NCI-H748 (cell line): ENCODE measurements around the gene NUP107.
A peak's percentile ranks its signal among the peaks of the same experiment; 100 is the strongest.

Source experiments
- DNase-seq: peaks from one replicate; lab custom pipeline; 2025; ENCODE audit not compliant: unreplicated experiment; lab: John Stamatoyannopoulos, UW

The NUP107 gene

DNA sequence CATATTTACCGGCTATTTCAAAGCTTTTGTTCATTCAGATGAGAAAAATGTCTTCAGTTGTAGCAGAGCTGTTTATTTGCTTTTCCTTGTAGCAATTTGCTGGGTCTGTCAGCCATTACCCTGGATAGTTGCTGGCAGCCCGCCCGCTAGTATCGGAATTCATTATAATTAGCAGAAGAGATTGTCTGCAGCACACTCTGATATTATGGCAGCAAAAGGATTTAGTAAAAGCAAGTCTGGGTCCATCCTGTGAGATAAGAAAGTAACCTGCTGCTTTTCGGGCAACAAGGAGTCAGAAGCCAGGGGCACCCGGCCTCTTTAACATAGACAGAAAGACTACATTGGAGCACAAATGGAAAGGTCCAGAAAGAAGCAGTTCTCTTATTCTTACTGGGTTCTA lies 53.1 kb downstream of the NUP107 start:
- DNase-seq, result no peak

DNA sequence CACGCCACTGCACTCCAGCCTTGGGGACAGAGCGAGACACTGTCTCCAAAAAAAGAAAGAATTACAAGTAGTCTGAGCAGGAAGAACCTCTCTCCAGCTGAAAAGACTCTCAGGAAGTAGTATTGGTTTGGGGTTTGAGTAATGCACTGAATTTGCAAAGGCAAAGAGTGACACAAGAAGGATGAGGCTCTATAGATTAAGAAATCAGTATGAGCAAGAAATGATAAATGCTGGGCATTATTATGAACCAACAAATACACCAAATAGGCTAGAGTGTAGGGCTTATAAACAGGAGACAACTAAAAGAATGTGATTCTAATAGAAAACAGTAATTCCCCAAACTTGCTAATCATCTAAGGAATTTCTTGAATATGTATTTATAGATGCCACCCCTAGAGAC lies 56.6 kb downstream of the NUP107 start:
- no peak for DNase-seq

DNA sequence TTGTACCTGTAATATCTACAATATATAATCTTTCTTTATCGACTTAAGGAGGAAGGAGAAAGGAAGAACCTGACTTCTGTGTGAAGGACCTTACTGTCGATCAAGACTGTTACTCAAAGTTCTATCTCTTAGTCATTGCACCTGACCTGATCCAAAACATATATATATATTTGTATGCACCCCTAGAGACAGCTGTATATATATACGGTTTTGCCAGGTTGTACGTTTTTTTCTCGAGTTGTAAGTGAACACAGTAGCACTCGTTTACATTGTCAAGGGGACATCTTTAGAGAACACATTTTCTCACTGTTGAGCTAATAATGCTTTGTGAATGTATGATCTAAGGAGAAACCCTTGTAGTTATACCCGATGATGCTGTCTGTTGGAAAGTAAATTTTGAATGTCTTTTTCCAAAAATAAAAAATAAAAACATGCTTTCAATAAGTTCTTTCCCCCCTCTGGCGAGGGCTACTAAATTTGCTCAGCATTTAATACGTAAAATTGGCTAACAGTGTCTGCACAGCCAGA lies 58.7 kb downstream of the NUP107 start:
- DNase-seq, result peak; percentile 27

DNA sequence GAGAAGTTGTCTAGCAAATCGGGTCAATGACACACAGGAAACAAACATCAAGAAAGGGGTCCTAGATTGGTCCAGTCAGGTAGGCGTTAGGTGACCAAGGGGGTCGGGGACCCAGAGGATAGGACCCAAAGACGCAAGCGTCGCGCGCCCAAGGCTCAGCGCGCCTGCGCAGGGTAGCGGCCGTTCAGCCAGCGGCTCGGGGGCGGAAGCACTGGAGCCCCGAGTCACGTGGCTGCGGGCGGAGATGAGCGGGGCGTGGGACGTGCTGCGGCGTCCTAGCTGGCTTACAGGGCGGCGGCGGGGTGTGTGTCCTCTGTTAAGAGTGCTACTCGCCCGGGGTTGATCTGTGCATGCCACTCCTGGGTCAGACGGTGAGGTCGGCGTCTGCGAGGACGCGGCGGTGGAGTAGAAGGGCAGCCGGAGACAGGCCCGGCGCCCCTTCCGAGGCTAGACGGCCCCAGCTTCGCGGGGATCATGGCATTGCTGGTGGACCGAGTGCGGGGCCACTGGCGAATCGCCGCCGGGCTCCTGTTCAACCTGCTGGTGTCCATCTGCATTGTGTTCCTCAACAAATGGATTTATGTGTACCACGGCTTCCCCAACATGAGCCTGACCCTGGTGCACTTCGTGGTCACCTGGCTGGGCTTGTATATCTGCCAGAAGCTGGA lies 59.3 kb downstream of the NUP107 start, which contains the start of gene SLC35E3:
Gene SLC35E3, plus strand, starts transcription at position 273 of the 668 bp plus-strand sequence. Its CDS starts 202 bp downstream, at position 475.
- DNase-seq, result peak; percentile 96

DNA sequence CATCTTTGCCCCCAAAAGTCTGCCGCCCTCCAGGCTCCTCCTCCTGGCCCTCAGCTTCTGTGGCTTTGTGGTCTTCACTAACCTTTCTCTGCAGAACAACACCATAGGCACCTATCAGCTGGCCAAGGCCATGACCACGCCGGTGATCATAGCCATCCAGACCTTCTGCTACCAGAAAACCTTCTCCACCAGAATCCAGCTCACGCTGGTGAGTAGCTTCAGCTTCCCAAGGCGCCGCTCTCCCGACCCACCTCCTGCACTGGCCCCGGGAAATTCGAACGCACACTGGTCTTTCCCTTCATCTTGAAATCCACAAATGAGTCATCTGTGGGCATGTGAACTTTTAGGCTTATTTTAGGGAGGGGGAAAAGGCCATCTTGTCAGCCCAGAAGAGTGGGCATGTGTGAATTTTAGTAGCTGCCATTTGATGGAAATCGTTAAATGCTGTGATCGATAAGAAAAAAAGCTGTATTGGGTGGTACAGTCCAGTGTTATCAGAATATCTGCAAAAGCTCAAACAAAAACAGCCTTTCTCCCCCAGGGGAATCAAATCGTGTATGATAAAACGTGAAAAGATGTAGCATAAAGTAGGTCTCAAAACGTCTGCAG lies 59.9 kb downstream of the NUP107 start:
- peak; percentile 66 for DNase-seq

DNA sequence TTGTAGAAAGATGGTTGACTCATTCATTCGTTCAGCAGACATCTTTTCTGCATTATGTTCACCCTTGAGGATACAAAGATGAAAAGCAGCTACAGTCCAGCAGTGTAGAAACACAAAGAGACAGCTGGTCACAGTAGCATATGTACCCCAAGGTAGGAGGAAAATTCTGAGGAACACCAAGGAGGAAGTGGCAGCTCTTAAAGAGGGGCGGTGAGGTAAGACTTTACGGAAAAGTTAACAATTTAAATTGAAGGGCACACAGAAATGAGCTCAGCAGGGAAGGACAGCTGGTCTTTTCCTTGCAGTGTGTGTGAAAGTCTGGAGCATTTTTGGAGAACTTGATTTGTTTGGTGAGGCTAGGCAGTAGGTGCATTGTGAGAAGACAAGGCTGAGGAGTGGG lies 62.7 kb downstream of the NUP107 start:
- DNase-seq, result no peak

DNA sequence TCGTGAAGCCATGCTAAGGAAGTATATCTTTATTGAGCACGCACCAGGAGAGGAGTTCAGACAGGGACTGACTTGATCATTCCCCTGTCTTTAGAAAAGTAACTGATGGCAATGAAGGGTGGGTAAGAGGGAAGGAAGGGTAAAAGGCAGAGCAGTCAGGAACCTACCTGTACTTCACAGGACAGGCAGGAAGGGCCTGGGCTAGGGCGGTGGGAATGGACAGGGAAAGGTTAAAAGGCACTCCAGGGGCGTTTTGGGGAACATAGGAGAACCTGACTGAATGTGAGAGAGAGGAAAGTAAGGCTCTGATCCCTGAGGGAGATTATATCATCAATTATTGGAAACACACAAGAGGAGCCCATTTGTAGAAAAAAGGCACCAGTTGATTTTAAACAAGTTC lies 63.1 kb downstream of the NUP107 start:
- DNase-seq, result no peak

DNA sequence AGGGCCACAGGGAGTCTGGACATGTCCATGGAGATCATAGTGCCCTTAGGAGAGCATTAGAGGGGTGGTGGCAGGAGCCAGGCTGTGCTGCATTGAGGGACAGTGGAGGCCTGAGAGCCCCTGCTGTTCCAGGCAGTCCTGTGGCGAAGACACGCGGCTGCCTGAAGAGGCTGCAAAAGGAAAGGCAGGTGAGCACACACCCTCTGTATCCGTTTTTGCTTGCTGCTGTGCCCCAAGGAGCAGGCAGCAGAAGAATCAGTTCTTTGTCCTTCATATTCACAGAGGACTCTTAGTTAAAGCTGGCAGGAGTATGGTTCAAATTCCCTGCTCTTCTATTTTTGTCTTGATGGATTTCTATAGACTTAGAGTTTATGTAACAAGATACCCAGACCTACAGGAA lies 63.7 kb downstream of the NUP107 start:
- DNase-seq, result peak; percentile 25

DNA sequence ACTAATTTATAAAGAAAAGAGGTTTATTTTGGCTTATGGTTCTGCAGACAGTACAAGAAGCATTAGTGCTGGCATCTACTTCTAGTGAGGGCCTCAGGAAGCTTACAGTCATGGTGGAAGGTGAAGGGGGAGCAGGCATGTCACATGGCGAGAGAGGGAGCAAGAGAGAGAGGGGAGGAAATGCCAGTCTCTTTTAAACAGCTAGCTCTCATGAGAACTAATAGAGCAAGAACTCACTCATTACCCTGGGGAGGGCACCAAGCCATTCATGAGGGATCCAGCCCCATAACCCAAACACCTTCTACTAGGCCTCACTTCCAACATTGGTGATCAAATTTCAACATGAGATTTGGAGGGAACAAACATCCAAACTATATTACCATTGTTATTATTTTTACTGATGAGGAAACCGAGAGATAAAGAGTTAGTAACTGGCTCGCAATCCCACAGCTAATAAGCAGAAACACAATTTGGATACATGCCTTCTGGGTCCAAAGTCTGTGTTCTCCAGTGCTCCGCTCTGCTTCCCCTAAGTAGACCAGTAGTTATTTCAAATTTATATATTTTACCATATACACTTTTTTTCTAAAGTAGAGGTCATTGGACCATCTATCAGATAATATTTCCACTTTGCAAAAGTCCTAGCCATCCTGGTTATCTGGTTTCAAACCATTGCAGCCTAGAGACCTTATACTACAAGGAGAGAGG lies 68.9 kb downstream of the NUP107 start:
- no peak for DNase-seq

DNA sequence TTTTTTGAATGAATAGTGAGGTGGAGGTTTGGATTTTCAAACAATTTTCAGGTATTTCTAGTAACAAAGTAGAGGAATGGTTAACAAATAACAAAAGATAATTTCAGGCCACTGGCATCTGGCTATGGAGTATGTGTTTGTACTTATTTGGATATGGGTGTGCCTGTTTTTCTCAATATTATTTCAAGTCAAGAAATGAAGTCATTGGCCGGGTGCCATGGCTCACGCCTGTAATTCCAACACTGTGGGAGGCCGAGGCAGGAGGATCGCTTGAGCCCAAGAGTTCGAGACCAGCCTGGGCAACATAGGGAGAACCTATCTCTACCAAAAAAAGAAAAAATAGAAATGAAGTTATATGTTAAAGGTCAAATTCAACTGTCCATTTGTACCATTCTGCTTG lies 73.1 kb downstream of the NUP107 start:
- DNase-seq, result no peak

DNA sequence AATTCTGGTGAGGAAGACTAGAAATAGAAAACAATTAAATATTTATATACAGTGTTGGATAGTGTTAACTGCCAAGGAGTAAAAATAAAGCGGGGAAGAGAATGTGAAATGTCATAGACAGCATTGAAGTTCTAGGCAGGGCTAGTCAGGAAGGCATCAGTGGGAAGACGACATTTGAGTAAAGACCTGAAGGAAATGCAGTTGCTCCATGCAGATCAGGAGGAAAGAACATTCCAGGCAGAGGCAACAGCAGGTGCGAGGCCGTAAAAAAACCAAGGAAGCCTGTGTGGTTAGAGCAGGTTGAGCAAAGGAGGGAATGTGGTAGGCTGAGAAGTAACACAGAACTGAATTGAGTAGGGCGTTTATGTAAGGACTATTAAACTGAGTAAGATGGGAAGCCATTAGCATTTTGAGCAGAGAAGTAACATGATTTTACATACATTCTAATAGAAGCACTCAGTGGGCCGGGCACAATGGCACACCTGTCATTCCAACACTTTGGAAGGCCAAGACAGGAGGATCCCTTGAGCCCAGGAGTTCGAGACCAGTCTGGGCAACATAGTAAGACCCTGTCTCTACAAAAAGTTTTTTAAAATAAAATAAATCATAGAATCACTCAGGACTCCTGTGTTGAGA lies 74.1 kb downstream of the NUP107 start:
- no peak for DNase-seq

DNA sequence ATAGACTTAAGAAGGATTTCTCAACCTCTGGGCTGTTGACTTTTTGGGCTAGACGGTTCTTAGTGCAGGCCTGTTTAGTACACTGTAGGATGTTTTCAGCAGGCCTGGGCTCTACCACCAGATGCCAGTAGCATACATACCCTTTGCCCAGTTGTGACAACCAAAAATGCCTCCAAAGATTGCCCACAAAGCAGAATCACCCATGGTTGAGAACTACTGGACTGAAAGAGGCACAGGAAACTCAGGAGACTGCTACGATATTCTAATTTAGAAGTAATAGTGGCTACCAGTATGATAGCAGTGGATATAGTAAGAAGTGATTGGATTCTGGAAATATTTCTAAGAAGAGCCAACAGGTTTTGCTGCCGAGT lies 74.6 kb downstream of the NUP107 start:
- no peak for DNase-seq

DNA sequence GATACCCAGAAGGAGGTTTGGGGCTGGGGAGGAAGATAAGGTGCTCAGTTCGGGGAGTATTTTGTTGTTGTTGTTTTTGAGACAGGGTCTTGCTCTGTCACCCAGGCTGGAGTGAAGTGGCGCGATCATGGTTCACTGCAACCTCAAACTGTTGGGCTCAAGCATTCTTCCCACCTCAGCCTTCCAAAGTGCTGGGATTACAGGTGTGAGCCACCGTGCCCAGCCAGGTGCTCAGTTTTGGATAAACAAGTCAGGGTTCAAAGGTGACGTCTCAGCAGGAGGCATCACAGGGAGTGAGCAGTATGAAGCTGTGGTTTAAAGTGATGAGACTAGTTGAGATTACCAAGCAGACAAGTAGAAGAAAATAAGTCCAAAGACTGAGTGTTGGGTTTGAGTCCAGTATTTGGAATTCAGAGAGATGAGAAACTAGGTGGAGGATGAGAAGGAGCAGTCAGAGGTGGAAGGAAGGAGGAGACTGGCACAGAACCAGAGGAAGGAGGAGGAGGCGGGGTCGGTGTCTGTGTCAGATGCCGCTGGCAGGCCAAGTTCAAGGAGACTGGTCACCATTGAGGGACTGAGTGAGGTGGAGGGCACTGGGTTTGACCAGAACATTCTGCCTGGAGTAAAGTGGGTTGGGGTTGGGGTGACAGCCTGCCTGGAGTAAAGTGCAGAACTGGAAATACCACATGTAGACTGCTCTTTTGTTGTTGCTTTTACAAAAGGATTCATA lies 75.3 kb downstream of the NUP107 start:
- no peak for DNase-seq

DNA sequence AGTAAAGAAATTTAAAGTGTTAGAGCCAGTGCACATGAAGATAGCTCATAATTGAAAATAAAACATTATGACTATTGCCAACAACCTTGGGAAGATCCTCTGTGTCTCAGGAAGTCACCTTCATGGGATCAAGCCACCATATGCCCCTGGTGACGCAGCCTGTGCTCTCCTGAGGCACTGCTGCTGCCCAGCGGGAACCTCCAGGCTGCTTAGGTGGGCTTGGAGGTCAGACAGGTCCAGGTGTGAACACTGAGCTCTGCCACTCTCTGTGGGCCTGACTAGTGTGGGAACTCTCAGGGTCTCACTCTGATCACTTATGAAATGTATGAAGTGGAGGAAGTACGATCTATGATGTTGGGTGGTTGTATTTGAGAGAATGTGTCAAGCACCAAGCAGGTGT lies 75.9 kb downstream of the NUP107 start:
- DNase-seq, result no peak

DNA sequence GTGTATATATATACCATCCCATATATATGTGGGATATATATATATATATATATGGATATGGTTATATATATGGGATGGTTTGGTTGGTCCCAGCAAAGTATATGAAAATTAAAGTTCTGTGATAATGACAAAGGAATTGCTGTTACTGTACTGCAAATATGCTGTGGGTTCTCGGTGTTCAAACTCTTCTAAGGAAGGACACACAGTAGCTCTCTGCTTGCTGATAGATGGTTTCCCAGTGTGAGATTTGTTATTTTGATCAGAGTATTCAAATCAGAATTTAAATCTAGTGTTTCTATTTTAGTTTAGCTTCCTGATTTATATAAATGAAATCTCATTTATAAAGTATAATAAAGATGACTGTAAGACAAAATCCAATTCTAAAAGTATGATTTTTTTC lies 78.9 kb downstream of the NUP107 start:
- DNase-seq, result no peak

DNA sequence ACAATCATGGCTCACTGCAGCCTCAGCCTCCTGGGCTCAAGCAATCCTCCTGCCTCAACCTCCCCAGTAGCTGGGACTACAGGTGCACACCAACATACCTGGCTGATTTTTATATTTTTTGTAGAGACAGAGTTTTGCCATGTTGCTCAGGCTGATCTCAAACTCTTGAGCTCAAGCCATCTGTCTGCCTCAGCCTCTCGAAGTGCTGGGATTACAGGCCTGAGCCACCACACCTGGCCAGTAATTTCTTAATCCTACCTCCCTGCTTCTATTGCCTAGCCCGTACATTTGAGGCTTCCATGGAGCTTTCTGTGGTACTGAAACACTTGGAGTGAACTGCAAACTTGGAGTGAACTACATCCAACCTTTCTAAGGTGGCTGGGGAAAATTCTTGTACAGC lies 79.9 kb downstream of the NUP107 start:
- no peak for DNase-seq

DNA sequence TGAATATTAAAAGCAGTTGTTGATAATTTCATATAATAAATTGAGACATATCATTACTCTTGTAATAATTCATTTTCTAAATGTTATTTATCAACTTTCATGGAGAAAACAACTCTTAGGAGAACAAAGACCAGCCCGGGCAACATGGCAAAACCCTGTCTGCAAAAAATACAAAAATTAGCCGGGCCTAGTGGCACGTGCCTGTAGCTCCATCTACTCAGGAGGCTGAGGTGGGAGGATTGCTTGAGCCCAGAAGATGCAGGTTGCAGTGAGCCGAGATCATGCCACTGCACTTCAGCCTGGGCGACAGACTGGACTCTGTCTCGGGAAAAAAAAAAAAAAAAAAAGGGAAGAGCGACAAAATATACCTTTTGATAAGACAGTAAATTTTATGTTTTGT lies 80.4 kb downstream of the NUP107 start:
- no peak for DNase-seq

DNA sequence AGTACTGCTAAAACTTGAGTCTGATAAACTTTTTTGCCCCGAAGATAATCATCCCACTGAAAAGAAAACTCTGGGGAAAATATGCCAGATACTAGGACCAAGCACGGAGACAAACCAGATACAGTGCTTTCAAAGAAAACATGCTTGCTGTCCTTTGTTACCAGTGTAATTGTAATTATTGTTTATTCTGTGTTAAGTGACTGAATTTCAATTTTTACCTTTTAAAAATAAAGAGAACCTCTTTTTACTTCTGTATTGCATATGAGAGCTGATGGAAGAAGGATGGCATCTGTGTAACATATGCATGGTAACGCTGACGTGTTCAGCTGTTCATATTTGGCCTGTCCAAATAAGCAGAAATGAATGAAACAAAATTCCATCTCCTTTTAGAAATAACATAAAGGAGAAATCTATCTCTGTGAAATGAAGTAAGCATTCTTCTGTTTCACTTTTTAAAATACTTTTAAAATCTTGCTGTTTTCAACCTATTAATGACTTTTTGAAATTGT lies 81.7 kb downstream of the NUP107 start:
- DNase-seq, result no peak

DNA sequence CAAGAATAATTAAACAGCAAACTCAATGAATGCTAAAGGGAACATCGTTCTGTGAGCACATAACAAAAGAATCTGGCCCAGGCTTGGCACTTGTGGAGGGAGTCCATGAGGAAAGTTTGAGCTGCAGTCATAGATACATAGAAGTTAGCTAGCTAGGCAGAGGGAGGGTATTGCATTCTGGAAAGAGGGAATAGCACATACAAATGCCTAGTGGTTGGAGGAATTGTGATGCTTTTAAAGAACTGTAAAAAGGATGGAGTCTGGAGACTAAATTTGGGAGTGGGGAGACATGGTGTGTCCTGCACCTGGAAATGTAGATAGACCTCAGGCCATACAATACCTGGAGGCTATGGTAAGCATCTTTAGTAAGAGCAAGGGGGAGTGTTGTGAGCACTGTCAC lies 83.2 kb downstream of the NUP107 start:
- DNase-seq, result no peak

DNA sequence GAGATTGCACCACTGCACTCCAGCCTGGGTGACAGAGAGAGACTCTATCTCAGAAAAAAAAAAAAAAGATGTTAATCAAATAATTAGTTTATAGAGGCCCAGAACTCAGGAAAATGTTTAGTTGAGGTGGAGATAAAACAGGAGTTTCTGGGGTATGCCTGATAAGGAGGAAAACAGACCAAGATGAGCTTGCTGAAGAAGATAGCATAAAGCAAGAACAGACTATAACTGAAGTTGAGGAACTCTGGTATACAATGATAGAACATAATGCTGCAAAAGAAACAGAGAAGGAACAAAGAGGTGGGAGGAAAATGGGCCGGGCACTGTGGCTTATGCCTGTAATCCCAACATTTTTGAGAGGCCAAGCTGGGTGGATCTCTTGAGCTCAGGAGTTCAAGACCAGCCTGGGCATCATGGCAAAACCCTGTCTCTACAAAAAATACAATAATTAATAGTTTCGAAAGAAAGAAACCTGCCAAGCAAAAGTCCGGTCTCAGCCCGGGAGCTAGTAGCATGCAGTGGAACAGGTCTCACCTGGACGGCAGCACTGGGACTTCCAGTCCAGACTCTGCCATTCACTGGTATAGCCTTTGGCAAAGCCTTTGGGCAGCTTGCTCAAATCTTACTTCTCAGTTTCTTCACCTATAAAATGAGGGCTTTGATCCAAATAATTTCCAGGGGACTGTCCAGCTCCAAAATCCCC lies 84.6 kb downstream of the NUP107 start:
- DNase-seq, result no peak
